Measurements from ENCODE around the gene MAG.

The MAG gene

GRCh38 chr19:35363001-35363590 is 71.1 kb downstream of the MAG start:
- DNase-seq: no peak

Measured in NCI-H1092 treated with DMSO at 0.1 percent for 48 hours (cell line).